ENCODE data around the gene ZSWIM6.

Gene ZSWIM6

GRCh38 chr5:61467766-61468482 is 135.9 kb downstream of the ZSWIM6 start:
- Histone ChIP-seq H3K4me3 (ENCODE audit: insufficient read depth, low read depth, low read length, poor library complexity, severe bottlenecking) (no peak overlapping the region), H3K9me3 (ENCODE audit: control insufficient read depth, low read length) (no peaks in the 10 kb centered on the region), H3K36me3 (ENCODE audit: control insufficient read depth, insufficient read depth, low read length) (no peaks in the 10 kb centered on the region), H3K27me3 (replicated peaks; ENCODE audit: control insufficient read depth, insufficient read depth, low read length, poor library complexity, severe bottlenecking) (no peaks in the 10 kb centered on the region), H3K27ac (ENCODE audit: insufficient read depth, low read length, poor library complexity, severe bottlenecking) (no peak overlapping the region), H3K4me1 (ENCODE audit: control insufficient read depth, insufficient read depth, low read length, poor library complexity, severe bottlenecking) (no peaks in the 10 kb centered on the region)
- no peak for DNase-seq

GRCh38 chr5:61468483-61468865 is 136.4 kb downstream of the ZSWIM6 start:
- Histone ChIP-seq H3K4me3 (ENCODE audit: insufficient read depth, low read depth, low read length, poor library complexity, severe bottlenecking) (no peak overlapping the region), H3K4me1 (ENCODE audit: control insufficient read depth, insufficient read depth, low read length, poor library complexity, severe bottlenecking) (no peaks in the 10 kb centered on the region), H3K36me3 (ENCODE audit: control insufficient read depth, insufficient read depth, low read length) (no peaks in the 10 kb centered on the region), H3K27ac (ENCODE audit: insufficient read depth, low read length, poor library complexity, severe bottlenecking) (no peak overlapping the region), H3K27me3 (replicated peaks; ENCODE audit: control insufficient read depth, insufficient read depth, low read length, poor library complexity, severe bottlenecking) (no peaks in the 10 kb centered on the region), H3K9me3 (ENCODE audit: control insufficient read depth, low read length) (no peaks in the 10 kb centered on the region)
- DNase-seq, result no peak

- no peak overlapping the region for H3K4me3 ChIP-seq (ENCODE audit: insufficient read depth, low read depth, low read length, poor library complexity, severe bottlenecking)
- DNase-seq, result no peak
- no peak overlapping the region for H3K27ac ChIP-seq (ENCODE audit: insufficient read depth, low read length, poor library complexity, severe bottlenecking)
- no peaks in the 10 kb centered on the region for H3K9me3 ChIP-seq (ENCODE audit: control insufficient read depth, low read length)
- no peaks in the 10 kb centered on the region for H3K4me1 ChIP-seq (ENCODE audit: control insufficient read depth, insufficient read depth, low read length, poor library complexity, severe bottlenecking)
- H3K27me3 ChIP-seq (replicated peaks; ENCODE audit: control insufficient read depth, insufficient read depth, low read length, poor library complexity, severe bottlenecking), result no peaks in the 10 kb centered on the region
- no peaks in the 10 kb centered on the region for H3K36me3 ChIP-seq (ENCODE audit: control insufficient read depth, insufficient read depth, low read length)
Observed at GRCh38 chr5:61471352-61471751, 139.3 kb downstream of the ZSWIM6 start.

GRCh38 chr5:61472172-61472958 is 140.3 kb downstream of the ZSWIM6 start:
- Histone ChIP-seq H3K4me3 (ENCODE audit: insufficient read depth, low read depth, low read length, poor library complexity, severe bottlenecking) (no peak overlapping the region), H3K4me1 (ENCODE audit: control insufficient read depth, insufficient read depth, low read length, poor library complexity, severe bottlenecking) (no peaks in the 10 kb centered on the region), H3K36me3 (ENCODE audit: control insufficient read depth, insufficient read depth, low read length) (no peaks in the 10 kb centered on the region), H3K27ac (ENCODE audit: insufficient read depth, low read length, poor library complexity, severe bottlenecking) (no peak overlapping the region), H3K9me3 (ENCODE audit: control insufficient read depth, low read length) (no peaks in the 10 kb centered on the region), H3K27me3 (replicated peaks; ENCODE audit: control insufficient read depth, insufficient read depth, low read length, poor library complexity, severe bottlenecking) (no peaks in the 10 kb centered on the region)
- no peak for DNase-seq

- Histone ChIP-seq H3K36me3 (ENCODE audit: control insufficient read depth, insufficient read depth, low read length) (no peaks in the 10 kb centered on the region), H3K4me3 (ENCODE audit: insufficient read depth, low read depth, low read length, poor library complexity, severe bottlenecking) (no peak overlapping the region), H3K9me3 (ENCODE audit: control insufficient read depth, low read length) (no peaks in the 10 kb centered on the region), H3K4me1 (ENCODE audit: control insufficient read depth, insufficient read depth, low read length, poor library complexity, severe bottlenecking) (no peaks in the 10 kb centered on the region), H3K27ac (ENCODE audit: insufficient read depth, low read length, poor library complexity, severe bottlenecking) (no peak overlapping the region), H3K27me3 (replicated peaks; ENCODE audit: control insufficient read depth, insufficient read depth, low read length, poor library complexity, severe bottlenecking) (no peaks in the 10 kb centered on the region)
- DNase-seq, result no peak
Observed at GRCh38 chr5:61474746-61475145, 142.7 kb downstream of the ZSWIM6 start.

- H3K27me3 ChIP-seq (replicated peaks; ENCODE audit: control insufficient read depth, insufficient read depth, low read length, poor library complexity, severe bottlenecking), result no peaks in the 10 kb centered on the region
- H3K4me3 ChIP-seq (ENCODE audit: insufficient read depth, low read depth, low read length, poor library complexity, severe bottlenecking), result no peak overlapping the region
- no peaks in the 10 kb centered on the region for H3K4me1 ChIP-seq (ENCODE audit: control insufficient read depth, insufficient read depth, low read length, poor library complexity, severe bottlenecking)
- H3K36me3 ChIP-seq (ENCODE audit: control insufficient read depth, insufficient read depth, low read length), result no peaks in the 10 kb centered on the region
- no peak for DNase-seq
- H3K9me3 ChIP-seq (ENCODE audit: control insufficient read depth, low read length), result no peaks in the 10 kb centered on the region
- H3K27ac ChIP-seq (ENCODE audit: insufficient read depth, low read length, poor library complexity, severe bottlenecking), result no peak overlapping the region
Observed at GRCh38 chr5:61477788-61478187, 145.7 kb downstream of the ZSWIM6 start.

- no peak overlapping the region for H3K4me3 ChIP-seq (ENCODE audit: insufficient read depth, low read depth, low read length, poor library complexity, severe bottlenecking)
- no peak overlapping the region for H3K27ac ChIP-seq (ENCODE audit: insufficient read depth, low read length, poor library complexity, severe bottlenecking)
- H3K9me3 ChIP-seq (ENCODE audit: control insufficient read depth, low read length), result no peaks in the 10 kb centered on the region
- H3K4me1 ChIP-seq (ENCODE audit: control insufficient read depth, insufficient read depth, low read length, poor library complexity, severe bottlenecking), result no peaks in the 10 kb centered on the region
- no peak for DNase-seq
- no peaks in the 10 kb centered on the region for H3K36me3 ChIP-seq (ENCODE audit: control insufficient read depth, insufficient read depth, low read length)
- no peaks in the 10 kb centered on the region for H3K27me3 ChIP-seq (replicated peaks; ENCODE audit: control insufficient read depth, insufficient read depth, low read length, poor library complexity, severe bottlenecking)
Observed at GRCh38 chr5:61479850-61480614, 148.0 kb downstream of the ZSWIM6 start.

GRCh38 chr5:61482980-61483379 is 150.9 kb downstream of the ZSWIM6 start:
- Histone ChIP-seq H3K9me3 (ENCODE audit: control insufficient read depth, low read length) (no peaks in the 10 kb centered on the region), H3K27me3 (replicated peaks; ENCODE audit: control insufficient read depth, insufficient read depth, low read length, poor library complexity, severe bottlenecking) (no peaks in the 10 kb centered on the region), H3K4me3 (ENCODE audit: insufficient read depth, low read depth, low read length, poor library complexity, severe bottlenecking) (no peak overlapping the region), H3K4me1 (ENCODE audit: control insufficient read depth, insufficient read depth, low read length, poor library complexity, severe bottlenecking) (no peaks in the 10 kb centered on the region), H3K27ac (ENCODE audit: insufficient read depth, low read length, poor library complexity, severe bottlenecking) (no peak overlapping the region), H3K36me3 (ENCODE audit: control insufficient read depth, insufficient read depth, low read length) (no peaks in the 10 kb centered on the region)
- DNase-seq, result no peak

- no peak for DNase-seq
Observed at GRCh38 chr5:61486476-61486875, 154.4 kb downstream of the ZSWIM6 start.

GRCh38 chr5:61489574-61489973 is 157.5 kb downstream of the ZSWIM6 start:
- no peaks in the 10 kb centered on the region for H3K4me1 ChIP-seq (ENCODE audit: control insufficient read depth, insufficient read depth, low read length, poor library complexity, severe bottlenecking)
- no peak for DNase-seq
- no peak overlapping the region for H3K27ac ChIP-seq (ENCODE audit: insufficient read depth, low read length, poor library complexity, severe bottlenecking)
- H3K9me3 ChIP-seq (ENCODE audit: control insufficient read depth, low read length), result no peaks in the 10 kb centered on the region
- H3K4me3 ChIP-seq (ENCODE audit: insufficient read depth, low read depth, low read length, poor library complexity, severe bottlenecking), result no peak overlapping the region
- H3K27me3 ChIP-seq (replicated peaks; ENCODE audit: control insufficient read depth, insufficient read depth, low read length, poor library complexity, severe bottlenecking), result no peaks in the 10 kb centered on the region
- no peaks in the 10 kb centered on the region for H3K36me3 ChIP-seq (ENCODE audit: control insufficient read depth, insufficient read depth, low read length)

More at GRCh38 chr5:61486476-61486875, 154.4 kb downstream of the ZSWIM6 start:
- H3K27ac ChIP-seq (ENCODE audit: insufficient read depth, low read length, poor library complexity, severe bottlenecking), result no peak overlapping the region
- H3K27me3 ChIP-seq (replicated peaks; ENCODE audit: control insufficient read depth, insufficient read depth, low read length, poor library complexity, severe bottlenecking), result no peaks in the 10 kb centered on the region
- no peaks in the 10 kb centered on the region for H3K9me3 ChIP-seq (ENCODE audit: control insufficient read depth, low read length)
- no peaks in the 10 kb centered on the region for H3K36me3 ChIP-seq (ENCODE audit: control insufficient read depth, insufficient read depth, low read length)
- H3K4me1 ChIP-seq (ENCODE audit: control insufficient read depth, insufficient read depth, low read length, poor library complexity, severe bottlenecking), result no peaks in the 10 kb centered on the region
- H3K4me3 ChIP-seq (ENCODE audit: insufficient read depth, low read depth, low read length, poor library complexity, severe bottlenecking), result no peak overlapping the region
